ENCODE measurements around the gene ASCL5. TPM values are rescaled to one million over a fixed set of nuclear protein-coding genes. Genes with fewer than 3 reads are reported as not detected.

ASCL5 gene
- total and polyA plus RNA-seq, 9 of the 15 experiments (the other 6 are each of a cell fraction or from before 2014, with no cell fraction given), result 0.09 TPM; not detected in 8

DNA sequence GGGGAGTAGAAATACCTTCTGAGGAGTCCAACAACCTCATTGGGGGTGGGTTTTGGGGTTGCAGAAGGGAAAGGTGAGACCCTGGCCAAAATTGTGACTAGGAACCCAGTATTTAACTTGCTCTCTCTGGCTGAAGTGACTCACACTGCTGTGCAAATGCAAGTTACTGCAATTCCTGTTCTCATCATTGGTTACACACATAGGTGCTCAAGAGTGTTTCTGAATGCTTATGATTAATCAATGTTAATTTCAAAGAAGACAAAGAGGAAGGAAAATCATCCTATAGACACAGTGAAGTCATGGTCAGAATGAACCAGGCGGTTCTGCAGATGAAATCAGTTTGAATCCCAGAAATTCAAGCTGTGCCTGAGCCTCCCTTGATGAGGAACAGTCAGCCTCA is 3.1 kb downstream of the ASCL5 start:
- no peak overlapping the region for H3K4me3 ChIP-seq
- H3K27ac ChIP-seq (ENCODE audit: extremely low read depth, low read depth, low read length), result no peak overlapping the region
- H3K27me3 ChIP-seq (ENCODE audit: control insufficient read depth in 2 of 2, insufficient read depth in 2 of 2, low read length in 2 of 2), result peaks cover 70 to 90% of the 10 kb centered on the region in 2 experiments
- ChIA-PET CTCF (ENCODE audit: low intra/inter-chr PET ratio) (no interaction called here), POLR2A (interaction anchor here (0.8 to 1.8 kb wide), 2 partner anchors 12 to 14 kb away, joined by 3 to 6 read pairs; no protein-coding TSS in a partner anchor)
- TF ChIP-seq IRF2 (CRISPR knock-in tag; IDR thresholded peaks at IDR 0.05), result no peak
- no peak for TF ChIP-seq XRCC5 (IDR thresholded peaks at IDR 0.05; ENCODE audit: low read depth, low read length)
- TF ChIP-seq CBFA2T2 (conservative IDR thresholded peaks at IDR 0.05), result no peak
- no peak for TF ChIP-seq ZFP36 (IDR thresholded peaks at IDR 0.05; ENCODE audit: low read depth, low read length, partially characterized antibody)
- TF ChIP-seq ZNF431 (CRISPR knock-in tag; IDR thresholded peaks at IDR 0.05), result no peak
- no peak for TF ChIP-seq KDM4B (IDR thresholded peaks at IDR 0.05; ENCODE audit: borderline replicate concordance in 2 of 2, low read depth in 1 of 2)
- no peak for TF ChIP-seq ZNF57 (CRISPR knock-in tag; IDR thresholded peaks at IDR 0.05)
- TF ChIP-seq SMAD4 (CRISPR knock-in tag; conservative IDR thresholded peaks at IDR 0.05), result no peak
- no peak for TF ChIP-seq GABPA (tag; conservative IDR thresholded peaks at IDR 0.05; ENCODE audit: low read depth)
- TF ChIP-seq KAT8 (IDR thresholded peaks at IDR 0.05; ENCODE audit: low read depth), result no peak
- TF ChIP-seq SMARCB1 (IDR thresholded peaks at IDR 0.05; ENCODE audit: insufficient read length, low read depth), result no peak
- no peak for TF ChIP-seq ZSCAN29 (IDR thresholded peaks at IDR 0.05)
- no peak for TF ChIP-seq ZBTB7A (IDR thresholded peaks at IDR 0.05; ENCODE audit: borderline replicate concordance, control insufficient read depth, low read depth, low read length)
- in situ Hi-C loops (cut with MboI) (no loop called here), intact Hi-C loops (cut with micrococcal nuclease) (no loop called here)
- DNase-seq (ENCODE audit: extremely low read depth in 1 of 4, low spot score in 3 of 4) (no peak), FAIRE-seq (no peak), ATAC-seq (no peak)
- peaks cover 18% of the 10 kb centered on the region for H4K20me1 ChIP-seq (replicated peaks; ENCODE audit: control insufficient read depth, insufficient read depth, low read length)
- BruUV-seq (replicated peaks), result no TSS peak
- H3K9me1 ChIP-seq (ENCODE audit: control insufficient read depth, insufficient read depth, low read length), result no peaks in the 10 kb centered on the region
- no peak overlapping the region for H2AFZ ChIP-seq (ENCODE audit: low read depth, low read length)
- no peaks in the 10 kb centered on the region for H3K79me2 ChIP-seq (ENCODE audit: control insufficient read depth, insufficient read depth, low read length)
- no peak overlapping the region for H3K4me2 ChIP-seq (ENCODE audit: insufficient read depth, low read length)
- peaks cover 0 to under 1% of the 10 kb centered on the region in 2 experiments; a peak in 2 of 5 replicates for H3K4me1 ChIP-seq (replicated peaks in 1 of 2; ENCODE audit: control insufficient read depth in 2 of 2, insufficient read depth in 2 of 2, low read length in 2 of 2)
- no peak overlapping the region for H3K9ac ChIP-seq (ENCODE audit: insufficient read depth in 1 of 2, low read depth in 2 of 2, low read length in 2 of 2)
- no peaks in the 10 kb centered on the region for H3K9me3 ChIP-seq (replicated peaks; ENCODE audit: control insufficient read depth, insufficient read depth, low read depth, low read length)
- WGBS (ENCODE audit: insufficient coverage, low coverage, missing lambda C conversion rate), result 0% methylated on average over 1 of the region's 1 CpG
- H3K36me3 ChIP-seq (ENCODE audit: control insufficient read depth, insufficient read depth, low read length), result no peaks in the 10 kb centered on the region

Data from K562 (cell line).